Ecto neural progenitor cell (in vitro differentiated cells): ENCODE results near the gene TEX11.
"Not testable (repeated sequence)": the region's sequence is repeated elsewhere in the genome, so short reads cannot be mapped to it uniquely, and the experiment has no call there.

Source experiments
- DNase-seq: peaks from one replicate; pipeline ENCODE4 v3.0.0-alpha.2; 2018; ENCODE audit warnings: low spot score

Gene TEX11

DNA sequence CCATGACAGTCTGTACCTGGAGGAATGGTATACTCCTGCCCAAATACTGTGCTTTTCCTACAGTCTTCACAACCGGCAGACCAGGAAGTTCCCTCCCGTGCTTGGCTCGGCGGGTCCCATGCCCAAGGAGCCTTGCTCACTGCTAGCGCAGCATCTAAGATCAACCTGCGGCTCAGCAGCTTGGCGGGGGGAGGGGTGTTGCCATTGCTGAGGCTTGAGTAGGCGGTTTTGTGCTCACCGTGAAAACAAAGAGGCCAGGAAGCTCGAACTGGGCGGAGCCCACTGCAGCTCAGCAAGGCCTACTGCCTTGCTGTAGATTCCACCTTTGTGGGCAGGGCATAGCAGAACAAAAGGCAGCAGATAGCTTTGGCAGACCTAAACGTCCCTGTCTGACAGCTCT is 152.7 kb downstream of the TEX11 start:
- no peak for DNase-seq

DNA sequence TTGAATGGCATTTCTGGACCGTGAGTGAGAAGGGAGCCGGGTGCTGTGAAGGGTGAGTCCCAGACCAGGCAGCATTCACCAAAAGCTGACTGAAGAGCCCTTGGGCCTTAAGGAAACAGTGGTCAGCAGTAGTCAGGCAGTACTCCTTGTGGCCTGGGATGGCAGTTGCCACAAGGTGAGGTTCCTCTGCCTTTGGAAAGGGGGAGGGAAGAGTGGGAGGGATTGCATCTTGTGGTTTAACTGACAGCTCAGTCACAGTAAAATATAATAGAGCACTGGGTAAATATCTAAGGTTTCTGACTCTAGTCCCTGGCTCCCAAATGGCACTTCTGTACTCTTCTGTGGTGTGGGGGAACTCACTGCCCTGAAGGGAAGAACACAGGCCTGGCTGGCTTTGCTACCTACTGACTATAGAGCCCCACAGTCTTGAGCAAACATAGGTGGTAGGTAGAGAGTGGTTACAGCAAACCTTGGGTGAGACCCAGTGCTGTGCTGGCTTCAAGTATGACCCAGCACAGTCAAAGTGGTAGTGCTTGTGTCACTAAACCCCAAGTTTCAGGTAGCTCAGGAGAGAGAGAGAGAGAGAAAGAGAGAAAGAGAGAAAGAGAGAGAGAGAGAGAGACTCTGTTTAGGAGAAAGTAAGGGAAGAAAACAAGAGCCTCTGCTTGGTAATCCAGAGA is 154.2 kb downstream of the TEX11 start:
- DNase-seq = no peak

DNA sequence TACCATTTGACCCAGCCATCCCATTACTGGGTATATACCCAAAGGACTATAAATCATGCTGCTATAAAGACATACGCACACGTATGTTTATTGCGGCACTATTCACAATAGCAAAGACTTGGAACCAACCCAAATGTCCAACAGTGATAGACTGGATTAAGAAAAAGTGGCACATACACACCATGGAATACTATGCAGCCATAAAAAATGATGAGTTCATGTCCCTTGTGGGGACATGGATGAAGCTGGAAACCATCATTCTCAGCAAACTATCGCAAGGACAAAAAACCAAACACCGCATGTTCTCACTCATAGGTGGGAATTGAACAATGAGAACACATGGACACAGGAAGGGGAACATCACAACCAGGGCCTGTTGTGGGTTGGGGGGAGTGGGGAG is 174.7 kb downstream of the TEX11 start:
- DNase-seq = not testable (repeated sequence)

DNA sequence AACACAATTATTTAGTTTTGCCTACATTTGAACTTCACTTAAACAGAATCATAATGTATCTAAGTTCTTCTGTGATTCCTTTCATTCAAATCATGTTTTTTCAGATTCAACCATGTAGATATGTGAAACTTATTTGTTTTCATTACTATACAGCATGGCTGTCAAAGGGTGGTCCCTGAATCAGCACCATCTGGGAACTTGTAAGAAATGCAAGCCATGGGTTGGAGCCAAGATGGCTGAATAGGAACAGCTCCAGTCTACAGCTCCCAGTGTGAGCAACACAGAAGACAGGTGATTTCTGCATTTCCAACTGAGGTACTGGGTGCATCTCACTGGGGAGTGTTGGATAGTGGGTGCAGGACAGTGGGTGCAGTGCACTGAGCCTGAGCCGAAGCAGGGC is 180.6 kb downstream of the TEX11 start:
- not testable (repeated sequence) for DNase-seq

DNA sequence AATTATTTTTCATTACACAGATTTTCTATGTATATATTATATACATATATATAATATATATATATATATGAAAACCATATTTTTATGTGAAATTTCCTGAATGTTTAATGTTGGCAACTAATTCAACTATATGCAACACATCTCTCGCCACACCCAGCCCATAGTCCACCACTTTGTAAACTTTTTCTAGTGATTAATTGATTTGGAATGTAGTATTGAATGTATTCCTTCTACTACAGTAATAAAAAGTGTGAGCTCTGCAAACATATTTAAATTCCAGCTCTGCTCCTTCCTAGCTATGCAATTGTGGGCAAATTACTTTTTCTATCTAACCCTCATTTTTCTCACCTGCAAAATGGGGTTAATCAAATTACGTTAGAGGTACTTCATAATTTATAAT is 187.8 kb downstream of the TEX11 start:
- no peak for DNase-seq

DNA sequence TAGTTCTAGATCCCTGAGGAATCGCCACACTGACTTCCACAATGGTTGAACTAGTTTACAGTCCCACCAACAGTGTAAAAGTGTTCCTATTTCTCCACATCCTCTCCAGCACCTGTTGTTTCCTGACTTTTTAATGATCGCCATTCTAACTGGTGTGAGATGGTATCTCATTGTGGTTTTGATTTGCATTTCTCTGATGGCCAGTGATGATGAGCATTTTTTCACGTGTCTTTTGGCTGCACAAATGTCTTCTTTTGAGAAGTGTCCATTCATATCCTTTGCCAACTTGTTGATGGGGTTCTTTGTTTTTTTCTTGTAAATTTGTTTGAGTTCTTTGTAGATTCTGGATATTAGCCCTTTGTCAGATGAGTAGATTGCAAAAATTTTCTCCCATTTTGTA is 197.2 kb downstream of the TEX11 start:
- DNase-seq = not testable (repeated sequence)

DNA sequence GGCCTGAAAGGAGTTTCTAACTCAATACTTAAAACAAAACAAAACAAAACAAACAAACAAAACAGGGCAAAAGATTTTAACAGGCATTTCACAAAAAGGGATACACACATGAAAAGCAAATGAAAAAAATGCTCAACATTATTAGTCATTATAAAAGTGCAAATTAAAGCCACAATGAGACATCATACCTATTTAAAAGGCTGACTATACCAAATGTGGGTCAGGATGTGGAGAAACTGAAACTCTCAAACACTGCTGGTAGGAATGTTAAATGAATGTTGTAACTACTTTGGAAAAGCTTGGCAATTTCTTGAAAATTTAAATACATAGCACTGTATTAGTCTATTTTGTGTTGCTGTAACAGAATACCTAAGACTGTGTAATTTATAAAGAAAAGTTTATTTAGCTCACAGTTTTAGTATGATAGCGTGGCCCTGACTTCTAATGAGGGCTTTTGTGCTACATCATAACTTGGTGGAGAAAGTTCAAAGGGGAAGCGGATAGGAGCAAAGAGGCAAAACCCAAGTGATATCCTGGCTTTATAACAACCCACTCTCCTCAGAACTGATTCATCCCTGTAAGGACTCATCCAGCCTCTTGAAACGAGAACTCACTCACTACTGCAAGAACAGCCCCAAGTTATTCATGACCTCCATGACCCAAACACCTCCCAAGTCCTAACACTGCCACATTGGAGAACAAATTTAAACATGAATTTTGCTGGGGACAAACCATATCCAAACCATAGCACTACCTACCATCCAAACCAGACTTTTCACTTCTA is 214.0 kb downstream of the TEX11 start:
- no peak for DNase-seq

DNA sequence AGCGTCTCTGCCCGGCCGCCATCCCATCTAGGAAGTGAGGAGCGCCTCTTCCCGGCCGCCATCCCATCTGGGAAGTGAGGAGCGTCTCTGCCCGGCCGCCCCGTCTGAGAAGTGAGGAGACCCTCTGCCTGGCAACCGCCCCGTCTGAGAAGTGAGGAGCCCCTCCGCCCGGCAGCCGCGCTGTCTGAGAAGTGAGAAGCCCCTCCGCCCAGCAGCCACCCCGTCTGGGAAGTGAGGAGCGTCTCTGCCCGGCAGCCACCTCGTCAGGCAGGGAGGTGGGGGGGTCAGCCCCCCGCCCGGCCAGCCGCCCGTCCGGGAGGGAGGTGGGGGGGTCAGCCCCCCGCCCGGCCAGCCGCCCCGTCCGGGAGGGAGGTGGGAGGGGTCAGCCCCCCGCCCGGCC is 229.1 kb downstream of the TEX11 start:
- DNase-seq = not testable (repeated sequence)

DNA sequence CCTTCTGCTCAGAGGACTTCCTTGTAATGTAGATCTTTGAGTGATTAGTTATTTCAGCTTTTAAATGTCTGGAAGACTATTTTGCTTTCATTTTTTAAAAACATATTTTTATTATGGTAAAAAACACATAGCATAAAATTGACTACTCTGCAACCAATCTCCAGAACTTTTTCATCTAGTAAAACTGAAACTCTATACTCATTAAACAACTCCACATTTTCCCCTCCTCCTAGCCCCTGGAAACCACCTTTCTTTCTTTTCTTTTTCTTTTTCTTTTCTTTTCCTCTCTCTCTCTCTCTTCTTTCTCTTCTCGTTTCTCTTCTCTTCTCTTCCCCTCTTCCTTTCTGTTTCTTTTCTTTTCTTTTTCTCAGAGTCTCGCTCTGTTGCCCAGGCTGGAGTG is 233.2 kb downstream of the TEX11 start:
- no peak for DNase-seq

DNA sequence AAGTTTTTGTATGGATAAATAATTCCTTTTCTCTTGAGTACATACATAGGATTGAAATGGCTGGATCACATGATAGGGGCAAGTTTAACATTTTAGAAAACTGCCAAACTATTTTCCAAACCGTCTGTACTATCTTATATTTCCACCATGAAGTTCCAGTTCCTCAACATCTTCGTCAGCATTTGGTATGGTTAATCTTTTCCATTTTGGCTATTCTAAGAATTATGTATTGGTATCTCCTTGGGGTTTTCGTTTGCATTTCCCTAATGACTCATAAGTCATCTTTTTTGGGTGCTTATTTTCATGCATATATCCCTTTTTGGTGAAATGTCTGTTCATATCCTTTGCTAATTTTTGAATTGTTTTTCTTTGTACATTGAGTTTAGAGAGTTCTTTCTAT is 236.2 kb downstream of the TEX11 start:
- no peak for DNase-seq

DNA sequence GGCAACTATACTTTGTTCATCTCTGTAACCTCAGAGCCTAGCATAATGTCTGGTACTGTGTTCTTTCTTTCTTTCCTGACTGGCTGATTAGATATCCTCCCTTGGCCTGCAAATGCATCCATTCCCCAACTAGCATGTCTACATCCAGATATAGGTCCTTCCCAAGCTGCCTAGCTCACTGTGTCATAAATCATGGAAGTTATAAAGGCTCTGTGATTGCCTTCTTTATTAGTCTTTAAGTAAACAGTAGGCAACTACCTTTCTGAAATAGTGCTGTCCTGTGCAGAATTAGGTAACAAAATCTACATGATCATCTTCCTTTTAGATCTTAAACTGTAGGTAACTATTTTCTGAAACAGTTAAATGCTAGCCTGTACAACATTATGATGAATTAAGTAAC is 239.4 kb downstream of the TEX11 start:
- DNase-seq = no peak

DNA sequence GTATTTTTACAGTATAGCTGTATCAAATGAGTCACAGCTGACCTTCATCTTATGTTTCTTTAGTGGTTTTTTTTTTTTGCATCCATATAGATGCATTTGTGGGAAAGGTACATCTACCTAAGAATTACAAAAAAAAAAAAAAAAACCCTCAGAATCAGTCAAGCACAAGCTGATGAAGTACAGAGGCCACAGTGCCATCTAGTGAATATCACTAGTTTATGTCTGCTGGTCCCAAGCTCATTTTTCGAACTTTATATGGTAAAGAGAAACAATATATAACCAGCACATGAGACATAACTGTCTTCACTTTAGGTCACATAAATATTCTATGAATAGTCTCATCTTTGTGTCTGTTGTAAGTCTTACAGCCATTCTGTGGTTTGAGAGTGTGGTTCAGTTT is 243.8 kb downstream of the TEX11 start:
- DNase-seq = no peak

DNA sequence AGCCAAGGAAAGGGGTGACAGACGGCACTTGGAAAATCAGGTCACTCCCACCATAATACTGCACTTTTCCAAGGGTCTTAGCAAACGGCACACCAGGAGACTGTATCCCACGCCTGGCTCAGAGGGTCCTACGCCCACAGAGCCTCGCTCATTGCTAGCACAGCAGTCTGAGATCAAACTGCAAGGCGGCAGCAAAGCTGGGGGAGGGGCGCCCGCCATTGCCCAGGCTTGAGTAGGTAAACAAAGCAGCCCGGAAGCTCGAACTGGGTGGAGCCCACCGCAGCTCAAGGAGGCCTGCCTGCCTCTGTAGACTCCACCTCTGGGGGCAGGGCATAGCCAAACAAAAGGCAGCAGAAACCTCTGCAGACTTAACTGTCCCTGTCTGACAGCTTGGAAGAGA is 247.4 kb downstream of the TEX11 start:
- DNase-seq = not testable (repeated sequence)

DNA sequence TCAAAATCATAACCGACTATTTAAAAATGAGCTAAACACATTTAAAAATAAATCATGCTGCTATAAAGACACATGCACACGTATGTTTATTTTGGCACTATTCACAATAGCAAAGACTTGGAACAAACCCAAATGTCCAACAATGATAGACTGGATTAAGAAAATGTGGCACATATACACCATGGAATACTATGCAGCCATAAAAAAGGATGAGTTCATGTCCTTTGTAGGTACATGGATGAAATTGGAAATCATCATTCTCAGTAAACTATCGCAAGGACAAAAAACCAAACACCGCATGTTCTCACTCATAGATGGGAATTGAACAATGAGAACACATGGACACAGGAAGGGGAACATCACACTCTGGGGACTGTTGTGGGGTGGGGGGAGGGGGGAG is 251.0 kb downstream of the TEX11 start:
- not testable (repeated sequence) for DNase-seq

DNA sequence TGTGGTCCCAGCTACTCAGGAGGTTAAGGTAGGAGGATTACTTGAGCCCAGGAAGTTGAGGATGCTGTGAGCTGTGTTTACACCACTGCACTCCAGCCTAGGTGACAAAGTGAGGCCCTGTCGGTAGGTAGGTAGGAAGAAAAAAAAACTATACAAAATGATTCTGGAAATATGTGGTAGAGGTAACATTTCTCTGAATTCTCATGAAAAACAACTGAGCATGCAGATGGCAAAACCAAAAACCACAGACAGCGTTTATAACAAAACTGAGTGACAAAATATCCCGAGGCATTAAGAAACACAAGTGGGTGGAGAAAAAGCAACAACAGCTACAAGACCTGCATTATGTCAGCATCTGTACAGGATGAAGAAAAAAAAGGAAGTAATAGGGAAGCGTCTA is 252.2 kb downstream of the TEX11 start:
- no peak for DNase-seq

DNA sequence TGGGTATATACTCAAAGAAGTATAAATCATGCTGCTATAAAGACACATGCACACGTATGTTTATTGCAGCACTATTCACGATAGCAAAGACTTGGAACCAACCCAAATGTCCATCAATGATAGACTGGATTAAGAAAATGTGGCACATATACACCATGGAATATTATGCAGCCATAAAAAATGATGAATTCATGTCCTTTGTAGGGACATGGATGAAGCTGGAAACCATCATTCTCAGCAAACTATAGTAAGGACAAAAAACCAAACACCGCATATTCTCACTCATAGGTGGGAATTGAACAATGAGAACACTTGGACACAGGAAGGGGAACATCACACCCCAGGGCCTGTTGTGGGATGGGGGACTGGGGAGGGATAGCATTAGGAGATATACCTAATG is 260.6 kb downstream of the TEX11 start:
- not testable (repeated sequence) for DNase-seq

DNA sequence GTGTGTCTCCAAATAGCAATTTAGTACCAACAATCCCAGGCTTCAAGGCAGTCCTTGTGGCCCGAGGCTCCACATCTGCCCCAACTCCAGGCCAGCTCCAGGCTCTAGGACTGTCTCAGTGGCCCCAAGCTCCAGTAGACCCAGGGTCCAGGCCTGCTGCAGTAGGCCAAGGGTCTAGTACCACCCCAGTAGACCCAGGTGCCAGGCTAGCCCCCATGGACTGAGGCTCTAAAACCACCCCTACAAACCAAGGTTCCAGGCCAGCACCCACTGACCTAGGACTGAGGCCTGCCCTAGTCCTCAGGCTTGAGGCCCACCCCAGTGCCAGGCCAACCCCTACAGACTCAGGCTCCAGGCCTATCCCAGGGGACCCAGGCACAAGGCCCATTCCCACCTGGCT is 272.3 kb downstream of the TEX11 start:
- no peak for DNase-seq

DNA sequence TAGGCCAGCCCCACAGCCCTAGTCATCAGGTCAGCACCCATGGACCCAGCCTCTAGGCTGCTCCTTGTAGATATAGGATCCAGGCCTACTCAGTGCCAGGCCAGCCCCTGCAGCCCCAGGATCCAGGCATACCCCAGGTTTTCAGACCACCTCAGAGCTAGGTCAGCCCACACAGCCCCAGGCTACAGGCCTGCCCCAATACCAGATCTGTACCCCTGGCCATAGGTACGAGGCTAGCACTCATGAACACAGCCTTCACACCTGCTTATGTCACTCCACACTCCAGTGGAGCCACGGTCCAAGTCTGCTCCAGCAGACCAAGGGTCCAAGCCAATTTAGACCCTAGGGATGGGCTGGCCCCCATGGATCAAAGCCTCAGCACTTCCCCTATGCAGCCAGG is 272.8 kb downstream of the TEX11 start:
- DNase-seq = no peak

DNA sequence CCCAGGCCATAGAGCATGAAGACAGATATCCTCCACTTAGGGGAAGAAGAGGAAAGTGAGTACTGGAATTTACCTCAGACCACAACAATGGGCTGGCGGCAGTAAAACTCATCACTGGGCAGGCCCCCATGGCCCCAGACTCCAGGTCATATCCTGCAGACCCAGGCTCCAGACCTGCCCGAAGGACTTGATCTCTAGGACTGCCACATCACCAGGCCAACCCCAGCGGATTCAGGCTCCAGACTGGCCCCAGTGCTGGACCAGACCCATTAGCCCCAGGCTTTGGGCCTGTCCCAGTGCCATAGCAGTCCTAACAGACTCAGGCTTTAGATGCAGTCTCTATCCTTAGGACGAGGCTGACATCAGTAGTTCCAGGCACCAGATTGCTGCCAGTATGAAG is 273.3 kb downstream of the TEX11 start:
- DNase-seq = no peak

DNA sequence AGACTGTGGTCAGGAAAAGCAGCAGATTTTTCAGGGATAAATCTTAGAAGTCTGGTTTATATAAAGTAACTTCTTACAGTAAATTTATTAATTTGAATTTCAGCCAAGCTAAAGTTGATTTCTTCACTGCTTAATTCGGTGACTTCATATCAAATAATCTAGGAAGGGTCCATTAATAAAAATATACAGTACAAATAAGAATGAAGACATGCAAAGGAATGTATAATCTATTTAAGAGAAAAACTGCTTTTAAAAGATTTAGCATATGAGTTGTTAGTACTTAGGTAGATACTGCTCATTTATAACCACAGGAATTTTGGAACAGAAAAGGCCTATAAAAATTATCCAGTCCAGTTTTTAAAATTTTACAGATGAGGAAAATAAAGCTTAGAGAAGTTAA is 286.8 kb downstream of the TEX11 start:
- DNase-seq = no peak

DNA sequence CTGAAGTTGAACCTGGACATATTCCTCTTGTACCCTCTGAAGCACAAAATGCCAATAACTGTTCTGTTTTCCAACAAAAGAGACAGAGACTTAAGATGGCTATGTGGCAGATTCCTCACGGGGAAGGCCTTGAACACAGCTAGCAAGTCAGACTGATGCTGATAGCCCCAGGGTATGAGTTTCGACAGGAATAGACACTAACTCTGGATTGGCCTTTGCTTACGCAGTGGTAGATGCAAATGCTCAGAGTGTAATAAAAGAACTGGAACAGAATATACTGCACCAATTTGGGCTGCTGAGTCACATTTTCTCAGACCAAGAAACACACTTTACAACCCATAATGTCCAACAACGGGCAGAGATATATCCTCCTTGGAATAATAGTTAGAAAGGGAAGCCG is 290.0 kb downstream of the TEX11 start:
- no peak for DNase-seq

DNA sequence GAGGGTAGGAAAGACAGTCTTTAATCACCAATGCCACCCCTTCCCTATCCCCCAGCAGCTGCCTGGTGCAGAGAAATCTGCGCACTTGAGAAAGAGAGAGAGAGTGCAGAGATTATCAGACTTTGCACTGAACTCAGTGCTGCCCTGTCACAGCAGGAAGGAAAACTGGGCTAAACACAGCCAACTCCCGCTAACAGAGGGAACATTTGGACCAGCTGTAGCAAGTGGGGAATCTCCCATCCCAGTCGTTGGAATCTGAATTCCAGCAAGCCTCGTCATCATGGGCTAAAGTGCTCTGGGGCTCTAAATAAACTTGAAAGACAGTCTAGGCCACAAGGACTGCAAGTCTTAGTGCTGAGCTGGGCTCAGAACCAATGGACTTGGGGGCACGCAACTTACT is 295.2 kb downstream of the TEX11 start:
- no peak for DNase-seq

DNA sequence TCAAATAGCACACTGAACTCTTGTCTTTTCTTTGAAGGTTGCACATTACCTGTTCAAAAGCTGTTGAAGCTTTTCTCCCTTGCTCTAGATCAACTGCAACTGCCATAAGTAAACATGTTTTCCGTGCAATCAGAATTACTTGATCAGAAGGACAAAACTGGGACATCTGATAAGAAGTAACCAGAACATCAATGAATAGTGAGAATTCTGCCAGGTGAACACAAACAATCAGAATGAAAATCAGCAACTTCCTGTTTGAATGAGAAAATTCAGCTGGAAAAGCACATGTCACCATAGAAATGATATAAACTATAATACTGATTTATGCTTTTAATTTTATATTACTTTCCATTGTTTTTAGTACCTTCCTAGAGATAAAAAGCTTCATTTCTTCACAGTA is 303.2 kb downstream of the TEX11 start:
- DNase-seq = no peak

DNA sequence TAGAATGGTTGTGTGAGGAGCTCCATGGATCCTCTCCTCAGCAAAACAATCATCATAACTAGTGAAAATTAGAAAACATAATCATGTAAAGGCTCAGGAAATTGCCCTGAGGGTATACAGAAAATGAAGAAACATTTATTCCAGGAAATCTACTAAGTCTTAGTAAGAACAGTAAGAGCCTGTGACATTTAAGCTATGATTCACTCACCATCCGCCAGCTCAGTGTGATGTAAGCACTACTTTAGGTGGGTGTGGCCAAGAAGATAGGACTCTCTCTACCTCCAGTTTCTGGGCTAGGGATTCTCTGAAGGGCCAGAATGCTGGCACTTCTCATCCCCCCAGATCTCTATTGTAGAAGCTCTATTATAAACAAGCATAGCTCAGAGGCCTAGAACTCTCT is 316.4 kb downstream of the TEX11 start:
- no peak for DNase-seq
